ENCODE data around the gene SNX10.

The SNX10 gene

GRCh38 chr7:26365901-26366275 is 74.2 kb downstream of the SNX10 start:
- Histone ChIP-seq H3K9me3 (ENCODE audit: control insufficient read depth in 2 of 2, low read length in 2 of 2) (no peaks in the 10 kb centered on the region), H3K4me1 (ENCODE audit: control insufficient read depth in 2 of 2, insufficient read depth in 2 of 2, low read length in 2 of 2) (peaks cover 2 to 5% of the 10 kb centered on the region in 2 donors), H3K27ac (ENCODE audit: low read depth in 2 of 2, low read length in 2 of 2) (no peak overlapping the region), H3K36me3 (ENCODE audit: control insufficient read depth in 2 of 2, insufficient read depth in 2 of 2, low read length in 2 of 2) (no peaks in the 10 kb centered on the region), H3K27me3 (ENCODE audit: control insufficient read depth in 2 of 2, insufficient read depth in 2 of 2, low read length in 2 of 2) (no peaks in the 10 kb centered on the region), H3K4me3 (ENCODE audit: low read length in 2 of 2) (no peak overlapping the region), H3K9ac (ENCODE audit: low read depth in 1 of 2, low read length in 2 of 2) (no peak overlapping the region)

- Histone ChIP-seq H3K27ac (ENCODE audit: low read depth in 2 of 2, low read length in 2 of 2) (no peak overlapping the region), H3K36me3 (ENCODE audit: control insufficient read depth in 2 of 2, insufficient read depth in 2 of 2, low read length in 2 of 2) (no peaks in the 10 kb centered on the region), H3K4me3 (ENCODE audit: low read length in 2 of 2) (no peak overlapping the region), H3K4me1 (ENCODE audit: control insufficient read depth in 2 of 2, insufficient read depth in 2 of 2, low read length in 2 of 2) (peaks cover 2 to 5% of the 10 kb centered on the region in 2 donors), H3K27me3 (ENCODE audit: control insufficient read depth in 2 of 2, insufficient read depth in 2 of 2, low read length in 2 of 2) (no peaks in the 10 kb centered on the region), H3K9me3 (ENCODE audit: control insufficient read depth in 2 of 2, low read length in 2 of 2) (no peaks in the 10 kb centered on the region), H3K9ac (ENCODE audit: low read depth in 1 of 2, low read length in 2 of 2) (no peak overlapping the region)
Observed at GRCh38 chr7:26367219-26367711, 75.6 kb downstream of the SNX10 start.

GRCh38 chr7:26368542-26368941 is 76.9 kb downstream of the SNX10 start:
- H3K4me3 ChIP-seq (ENCODE audit: low read length in 2 of 2), result no peak overlapping the region
- no peaks in the 10 kb centered on the region for H3K36me3 ChIP-seq (ENCODE audit: control insufficient read depth in 2 of 2, insufficient read depth in 2 of 2, low read length in 2 of 2)
- no peak overlapping the region for H3K27ac ChIP-seq (ENCODE audit: low read depth in 2 of 2, low read length in 2 of 2)
- no peaks in the 10 kb centered on the region for H3K9me3 ChIP-seq (ENCODE audit: control insufficient read depth in 2 of 2, low read length in 2 of 2)
- no peak overlapping the region for H3K9ac ChIP-seq (ENCODE audit: low read depth in 1 of 2, low read length in 2 of 2)
- H3K4me1 ChIP-seq (ENCODE audit: control insufficient read depth in 2 of 2, insufficient read depth in 2 of 2, low read length in 2 of 2), result peaks cover 2 to 5% of the 10 kb centered on the region in 2 donors
- peaks cover 0 to 2% of the 10 kb centered on the region in 2 donors for H3K27me3 ChIP-seq (ENCODE audit: control insufficient read depth in 2 of 2, insufficient read depth in 2 of 2, low read length in 2 of 2)

- Histone ChIP-seq H3K9me3 (ENCODE audit: control insufficient read depth in 2 of 2, low read length in 2 of 2) (no peaks in the 10 kb centered on the region), H3K4me3 (ENCODE audit: low read length in 2 of 2) (no peak overlapping the region), H3K4me1 (ENCODE audit: control insufficient read depth in 2 of 2, insufficient read depth in 2 of 2, low read length in 2 of 2) (peaks cover 2 to 5% of the 10 kb centered on the region in 2 donors), H3K9ac (ENCODE audit: low read depth in 1 of 2, low read length in 2 of 2) (no peak overlapping the region), H3K27me3 (ENCODE audit: control insufficient read depth in 2 of 2, insufficient read depth in 2 of 2, low read length in 2 of 2) (peaks cover 0 to 2% of the 10 kb centered on the region in 2 donors), H3K36me3 (ENCODE audit: control insufficient read depth in 2 of 2, insufficient read depth in 2 of 2, low read length in 2 of 2) (no peaks in the 10 kb centered on the region), H3K27ac (ENCODE audit: low read depth in 2 of 2, low read length in 2 of 2) (no peak overlapping the region)
Observed at GRCh38 chr7:26369593-26369992, 77.9 kb downstream of the SNX10 start.

GRCh38 chr7:26370011-26370410 is 78.3 kb downstream of the SNX10 start:
- Histone ChIP-seq H3K27ac (ENCODE audit: low read depth in 2 of 2, low read length in 2 of 2) (no peak overlapping the region), H3K27me3 (ENCODE audit: control insufficient read depth in 2 of 2, insufficient read depth in 2 of 2, low read length in 2 of 2) (peaks cover 0 to 2% of the 10 kb centered on the region in 2 donors), H3K4me1 (ENCODE audit: control insufficient read depth in 2 of 2, insufficient read depth in 2 of 2, low read length in 2 of 2) (peaks cover under 1 to 2% of the 10 kb centered on the region in 2 donors)

GRCh38 chr7:26372249-26372648 is 80.6 kb downstream of the SNX10 start:
- no peaks in the 10 kb centered on the region for H3K9me3 ChIP-seq (ENCODE audit: control insufficient read depth in 2 of 2, low read length in 2 of 2)
- H3K4me1 ChIP-seq (ENCODE audit: control insufficient read depth in 2 of 2, insufficient read depth in 2 of 2, low read length in 2 of 2), result peaks cover 9% of the 10 kb centered on the region in 2 donors
- no peaks in the 10 kb centered on the region for H3K36me3 ChIP-seq (ENCODE audit: control insufficient read depth in 2 of 2, insufficient read depth in 2 of 2, low read length in 2 of 2)
- H3K27me3 ChIP-seq (ENCODE audit: control insufficient read depth in 2 of 2, insufficient read depth in 2 of 2, low read length in 2 of 2), result peaks cover 4 to 8% of the 10 kb centered on the region in 2 donors
- no peak overlapping the region for H3K4me3 ChIP-seq (ENCODE audit: low read length in 2 of 2)
- H3K9ac ChIP-seq (ENCODE audit: low read depth in 1 of 2, low read length in 2 of 2), result no peak overlapping the region
- no peak overlapping the region for H3K27ac ChIP-seq (ENCODE audit: low read depth in 2 of 2, low read length in 2 of 2)

More at GRCh38 chr7:26370011-26370410, 78.3 kb downstream of the SNX10 start:
- Histone ChIP-seq H3K9me3 (ENCODE audit: control insufficient read depth in 2 of 2, low read length in 2 of 2) (no peaks in the 10 kb centered on the region), H3K4me3 (ENCODE audit: low read length in 2 of 2) (no peak overlapping the region), H3K36me3 (ENCODE audit: control insufficient read depth in 2 of 2, insufficient read depth in 2 of 2, low read length in 2 of 2) (no peaks in the 10 kb centered on the region), H3K9ac (ENCODE audit: low read depth in 1 of 2, low read length in 2 of 2) (no peak overlapping the region)

- Histone ChIP-seq H3K9me3 (ENCODE audit: control insufficient read depth in 2 of 2, low read length in 2 of 2) (no peaks in the 10 kb centered on the region), H3K36me3 (ENCODE audit: control insufficient read depth in 2 of 2, insufficient read depth in 2 of 2, low read length in 2 of 2) (no peaks in the 10 kb centered on the region), H3K4me1 (ENCODE audit: control insufficient read depth in 2 of 2, insufficient read depth in 2 of 2, low read length in 2 of 2) (peaks cover 10 to 11% of the 10 kb centered on the region in 2 donors), H3K9ac (ENCODE audit: low read depth in 1 of 2, low read length in 2 of 2) (no peak overlapping the region), H3K4me3 (ENCODE audit: low read length in 2 of 2) (no peak overlapping the region), H3K27ac (ENCODE audit: low read depth in 2 of 2, low read length in 2 of 2) (no peak overlapping the region), H3K27me3 (ENCODE audit: control insufficient read depth in 2 of 2, insufficient read depth in 2 of 2, low read length in 2 of 2) (peaks cover 4 to 8% of the 10 kb centered on the region in 2 donors)
Observed at GRCh38 chr7:26372704-26373103, 81.0 kb downstream of the SNX10 start.

- H3K27ac ChIP-seq (ENCODE audit: low read depth in 2 of 2, low read length in 2 of 2), result no peak overlapping the region
- no peak overlapping the region for H3K9ac ChIP-seq (ENCODE audit: low read depth in 1 of 2, low read length in 2 of 2)
- no peaks in the 10 kb centered on the region for H3K9me3 ChIP-seq (ENCODE audit: control insufficient read depth in 2 of 2, low read length in 2 of 2)
- H3K27me3 ChIP-seq (ENCODE audit: control insufficient read depth in 2 of 2, insufficient read depth in 2 of 2, low read length in 2 of 2), result peaks cover 4 to 8% of the 10 kb centered on the region in 2 donors
- no peak overlapping the region for H3K4me3 ChIP-seq (ENCODE audit: low read length in 2 of 2)
- peaks cover 10 to 11% of the 10 kb centered on the region in 2 donors for H3K4me1 ChIP-seq (ENCODE audit: control insufficient read depth in 2 of 2, insufficient read depth in 2 of 2, low read length in 2 of 2)
- H3K36me3 ChIP-seq (ENCODE audit: control insufficient read depth in 2 of 2, insufficient read depth in 2 of 2, low read length in 2 of 2), result no peaks in the 10 kb centered on the region
Observed at GRCh38 chr7:26374647-26375373, 83.1 kb downstream of the SNX10 start.

- no peak overlapping the region for H3K27ac ChIP-seq (ENCODE audit: low read depth in 2 of 2, low read length in 2 of 2)
- no peaks in the 10 kb centered on the region for H3K36me3 ChIP-seq (ENCODE audit: control insufficient read depth in 2 of 2, insufficient read depth in 2 of 2, low read length in 2 of 2)
Observed at GRCh38 chr7:26375726-26376174, 84.1 kb downstream of the SNX10 start.

GRCh38 chr7:26376175-26376917 is 84.7 kb downstream of the SNX10 start:
- Histone ChIP-seq H3K27ac (ENCODE audit: low read depth in 2 of 2, low read length in 2 of 2) (peak overlapping the region; percentile 5 to 21), H3K4me3 (ENCODE audit: low read length in 2 of 2) (peak overlapping the region; percentile 69 to 71), H3K27me3 (ENCODE audit: control insufficient read depth in 2 of 2, insufficient read depth in 2 of 2, low read length in 2 of 2) (peaks cover 4 to 8% of the 10 kb centered on the region in 2 donors), H3K36me3 (ENCODE audit: control insufficient read depth in 2 of 2, insufficient read depth in 2 of 2, low read length in 2 of 2) (no peaks in the 10 kb centered on the region), H3K4me1 (ENCODE audit: control insufficient read depth in 2 of 2, insufficient read depth in 2 of 2, low read length in 2 of 2) (peaks cover 10 to 11% of the 10 kb centered on the region in 2 donors), H3K9ac (ENCODE audit: low read depth in 1 of 2, low read length in 2 of 2) (peak overlapping the region; percentile 20 to 70), H3K9me3 (ENCODE audit: control insufficient read depth in 2 of 2, low read length in 2 of 2) (no peaks in the 10 kb centered on the region)

More at GRCh38 chr7:26375726-26376174, 84.1 kb downstream of the SNX10 start:
- H3K4me1 ChIP-seq (ENCODE audit: control insufficient read depth in 2 of 2, insufficient read depth in 2 of 2, low read length in 2 of 2), result peaks cover 10 to 11% of the 10 kb centered on the region in 2 donors
- H3K9ac ChIP-seq (ENCODE audit: low read depth in 1 of 2, low read length in 2 of 2), result no peak overlapping the region
- peak overlapping the region; percentile 56 to 71 for H3K4me3 ChIP-seq (ENCODE audit: low read length in 2 of 2)
- no peaks in the 10 kb centered on the region for H3K9me3 ChIP-seq (ENCODE audit: control insufficient read depth in 2 of 2, low read length in 2 of 2)
- H3K27me3 ChIP-seq (ENCODE audit: control insufficient read depth in 2 of 2, insufficient read depth in 2 of 2, low read length in 2 of 2), result peaks cover 4 to 8% of the 10 kb centered on the region in 2 donors

Data from mucosa of rectum (tissue), 2 donors.